CD14-positive monocyte (primary cell): ENCODE results near the gene GID8. TPM values are rescaled to one million over a fixed set of nuclear protein-coding genes. Genes with fewer than 3 reads are reported as not detected.

Experiments used
- DNase-seq, 3 donors: peaks; one replicate each; pipeline ENCODE4 v3.0.0-alpha.2; 2011 to 2022
- H2AFZ ChIP-seq: 2 replicates; pipeline ENCODE4 v1.6.0; 2012; ENCODE audit warnings: mild to moderate bottlenecking, low read depth, low read length, inconsistent platforms; ENCODE audit not compliant: insufficient read depth, poor library complexity, severe bottlenecking
- H3K27ac ChIP-seq, 2 donors: 1 replicate in 1 of 2; 2 replicates in 1 of 2; pipeline ENCODE4 v1.5.1; 2012 to 2013; ENCODE audit warnings: low read length in 2 of 2, control low read depth in 1 of 2, inconsistent platforms in 1 of 2, low read depth in 1 of 2, mild to moderate bottlenecking in 1 of 2
- H3K27me3 ChIP-seq, 2 donors: one replicate each; pipeline versions ENCODE4 v1.6.0 to v1.6.1; 2011 to 2013; ENCODE audit warnings: low read length in 2 of 2; ENCODE audit not compliant: control insufficient read depth in 2 of 2, insufficient read depth in 2 of 2
- H3K36me3 ChIP-seq, 2 donors: replicated peaks in 1 of 2; 1 replicate in 1 of 2; 2 replicates in 1 of 2; pipeline versions ENCODE4 v1.5.1 to v1.6.1; 2012 to 2013; ENCODE audit warnings: low read length in 2 of 2, control low read depth in 1 of 2, inconsistent platforms in 1 of 2, mild to moderate bottlenecking in 1 of 2; ENCODE audit not compliant: insufficient read depth in 2 of 2, control insufficient read depth in 1 of 2
- H3K4me1 ChIP-seq, 2 donors: 1 replicate in 1 of 2; 2 replicates in 1 of 2; pipeline versions ENCODE4 v1.5.1 to v1.6.1; 2012 to 2013; ENCODE audit warnings: low read length in 2 of 2, control low read depth in 1 of 2, inconsistent platforms in 1 of 2, mild to moderate bottlenecking in 1 of 2, moderate library complexity in 1 of 2; ENCODE audit not compliant: insufficient read depth in 2 of 2, control insufficient read depth in 1 of 2
- H3K4me2 ChIP-seq: replicated peaks from 2 replicates; pipeline ENCODE3; 2012; ENCODE audit warnings: low read length, moderate library complexity, mild to moderate bottlenecking; ENCODE audit not compliant: poor library complexity, severe bottlenecking; ENCODE audit errors: extremely low read depth
- H3K4me3 ChIP-seq, 3 experiments: fragments of 200-600 bp in 1 of 3; sonication (generic) in 1 of 3; replicated peaks in 1 of 3; 1 replicate in 2 of 3; 2 replicates in 1 of 3; pipeline ENCODE4 v1.5.1; 2011 to 2013; ENCODE audit warnings: low read length in 3 of 3, mild to moderate bottlenecking in 3 of 3, control low read depth in 2 of 3, low read depth in 2 of 3, inconsistent platforms in 1 of 3, moderate library complexity in 1 of 3
- H3K79me2 ChIP-seq: 2 replicates; pipeline ENCODE4 v1.6.0; 2012; ENCODE audit warnings: mild to moderate bottlenecking, control low read depth, inconsistent platforms, low read length, moderate library complexity; ENCODE audit not compliant: insufficient read depth
- H3K9ac ChIP-seq: 2 replicates; pipeline ENCODE4 v1.6.0; 2017; ENCODE audit warnings: low read length, mild to moderate bottlenecking; ENCODE audit not compliant: insufficient read depth, poor library complexity, severe bottlenecking
- H3K9me3 ChIP-seq, 2 donors: replicated peaks in 1 of 2; 1 replicate in 1 of 2; 2 replicates in 1 of 2; pipeline versions ENCODE4 v1.5.1 to v1.6.1; 2012 to 2013; ENCODE audit warnings: low read length in 2 of 2, control low read depth in 1 of 2; ENCODE audit not compliant: control insufficient read depth in 1 of 2, insufficient read depth in 1 of 2
- H4K20me1 ChIP-seq: 2 replicates; pipeline ENCODE4 v1.6.0; 2012; ENCODE audit warnings: mild to moderate bottlenecking, low read length, control low read depth, moderate library complexity; ENCODE audit not compliant: insufficient read depth
- H3K27ac Mint-ChIP-seq, 7 donors: one replicate each; pipeline ENCODE4 v1.8.0; 2020; ENCODE audit warnings: mild to moderate bottlenecking in 7 of 7, mixed read lengths in 7 of 7, moderate library complexity in 6 of 7, inconsistent platforms in 2 of 7
- H3K27me3 Mint-ChIP-seq, 3 donors: one replicate each; pipeline ENCODE4 v1.8.0; 2021 to 2022; ENCODE audit warnings: low read depth in 3 of 3, mild to moderate bottlenecking in 3 of 3, mixed read lengths in 3 of 3, moderate library complexity in 3 of 3, inconsistent platforms in 1 of 3
- H3K36me3 Mint-ChIP-seq, 2 donors: one replicate each; pipeline ENCODE4 v1.8.0; 2020; ENCODE audit warnings: mixed read lengths in 2 of 2, inconsistent platforms in 1 of 2, mild to moderate bottlenecking in 1 of 2
- H3K4me1 Mint-ChIP-seq: one replicate; pipeline ENCODE4 v1.8.0; 2020; ENCODE audit warnings: mild to moderate bottlenecking, mixed read lengths
- H3K4me3 Mint-ChIP-seq, 2 donors: one replicate each; pipeline ENCODE4 v1.8.0; 2020; ENCODE audit warnings: mild to moderate bottlenecking in 2 of 2, mixed read lengths in 2 of 2, moderate library complexity in 1 of 2
- H3K9me3 Mint-ChIP-seq, 7 donors: one replicate each; pipeline ENCODE4 v1.8.0; 2020 to 2022; ENCODE audit warnings: mixed read lengths in 7 of 7, mild to moderate bottlenecking in 6 of 7, moderate library complexity in 6 of 7, inconsistent platforms in 2 of 7
- WGBS: methylation state at CpG from one replicate; pipeline ENCODE4 v1.1.5; 2013; ENCODE audit warnings: missing lambda C conversion rate; ENCODE audit not compliant: insufficient coverage; 5-methylcytosine and 5-hydroxymethylcytosine counted together
- intact Hi-C, 2 donors: fragments of 100-400 bp; cut with micrococcal nuclease; formaldehyde crosslinking; loops; one replicate each; pipeline versions ENCODE4 v1.15.0 to v1.15.1; 2023
- polyA plus RNA-seq, 3 donors: library from polyadenylated mRNA; depleted of rRNA in 1 of 3; unstranded in 2 of 3; stranded (reverse) in 1 of 3; fragments of 300-500 nt in 2 of 3; fragments of >200 nt in 1 of 3; fragmentation: Illumina TruSeq in 2 of 3; gene quantifications; 1 replicate in 2 of 3; 2 replicates in 1 of 3; pipeline ENCODE4 v1.2.3, GENCODE V29; 2012 to 2021
- TF ChIP-seq, protein P1 (sequence below): fragments of 200-600 bp; IDR thresholded peaks from one replicate; pipeline ENCODE4 v1.8.0; 2022; ENCODE audit warnings: antibody characterized with exemption, mild to moderate bottlenecking

Gene GID8
- polyA plus RNA-seq, 3 donors: 12.4 to 19.7 (median 12.7) TPM

- H3K9ac ChIP-seq: no peak overlapping the region
- peaks cover 95 to 100% of the 10 kb centered on the region in 2 donors for H3K36me3 Mint-ChIP-seq
- H3K27me3 Mint-ChIP-seq: peaks cover 0 to 4% (median 0%) of the 10 kb centered on the region in 3 donors
- H3K27ac ChIP-seq: no peak overlapping the region
- no peak for DNase-seq
- H3K27me3 ChIP-seq: no peaks in the 10 kb centered on the region
- intact Hi-C loops: no loop called here
- WGBS: 92% methylated on average over 22 of the region's 31 CpGs
- H3K4me3 Mint-ChIP-seq: no peak overlapping the region
- no peaks in the 10 kb centered on the region for H3K9me3 Mint-ChIP-seq
- no peaks in the 10 kb centered on the region for H3K9me3 ChIP-seq
- peaks cover 97 to 100% of the 10 kb centered on the region in 2 donors for H3K36me3 ChIP-seq
- peak overlapping the region in 3 of 7 donors; percentile 10 to 34 (median 32) for H3K27ac Mint-ChIP-seq
- H3K4me1 Mint-ChIP-seq: no peaks in the 10 kb centered on the region
- no peak overlapping the region for H3K4me3 ChIP-seq
- H3K4me1 ChIP-seq: no peaks in the 10 kb centered on the region
- TF ChIP-seq, protein P1, sequence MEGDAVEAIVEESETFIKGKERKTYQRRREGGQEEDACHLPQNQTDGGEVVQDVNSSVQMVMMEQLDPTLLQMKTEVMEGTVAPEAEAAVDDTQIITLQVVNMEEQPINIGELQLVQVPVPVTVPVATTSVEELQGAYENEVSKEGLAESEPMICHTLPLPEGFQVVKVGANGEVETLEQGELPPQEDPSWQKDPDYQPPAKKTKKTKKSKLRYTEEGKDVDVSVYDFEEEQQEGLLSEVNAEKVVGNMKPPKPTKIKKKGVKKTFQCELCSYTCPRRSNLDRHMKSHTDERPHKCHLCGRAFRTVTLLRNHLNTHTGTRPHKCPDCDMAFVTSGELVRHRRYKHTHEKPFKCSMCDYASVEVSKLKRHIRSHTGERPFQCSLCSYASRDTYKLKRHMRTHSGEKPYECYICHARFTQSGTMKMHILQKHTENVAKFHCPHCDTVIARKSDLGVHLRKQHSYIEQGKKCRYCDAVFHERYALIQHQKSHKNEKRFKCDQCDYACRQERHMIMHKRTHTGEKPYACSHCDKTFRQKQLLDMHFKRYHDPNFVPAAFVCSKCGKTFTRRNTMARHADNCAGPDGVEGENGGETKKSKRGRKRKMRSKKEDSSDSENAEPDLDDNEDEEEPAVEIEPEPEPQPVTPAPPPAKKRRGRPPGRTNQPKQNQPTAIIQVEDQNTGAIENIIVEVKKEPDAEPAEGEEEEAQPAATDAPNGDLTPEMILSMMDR: no peak
- peaks cover 44% of the 10 kb centered on the region for H3K79me2 ChIP-seq
- H2AFZ ChIP-seq: no peak overlapping the region
- peaks cover 84% of the 10 kb centered on the region for H4K20me1 ChIP-seq
- H3K4me2 ChIP-seq: no peak overlapping the region
Observed at GRCh38 chr20:62906647-62907375, 31.1 kb upstream of the GID8 start.

- Histone ChIP-seq H3K36me3 (peaks cover 97 to 100% of the 10 kb centered on the region in 2 donors), H3K4me2 (no peak overlapping the region), H3K27me3 (no peaks in the 10 kb centered on the region), H3K4me1 (no peaks in the 10 kb centered on the region), H2AFZ (no peak overlapping the region), H3K9me3 (no peaks in the 10 kb centered on the region), H3K79me2 (peaks cover 52% of the 10 kb centered on the region), H3K9ac (no peak overlapping the region), H4K20me1 (peaks cover 88% of the 10 kb centered on the region), H3K27ac (no peak overlapping the region), H3K4me3 (no peak overlapping the region)
- no peaks in the 10 kb centered on the region for H3K4me1 Mint-ChIP-seq
- intact Hi-C loops: no loop called here
- TF ChIP-seq, protein P1: peak; percentile 75
- no peak for DNase-seq
- no peak overlapping the region for H3K4me3 Mint-ChIP-seq
- no peaks in the 10 kb centered on the region for H3K9me3 Mint-ChIP-seq
- peak overlapping the region in 2 of 7 donors; percentile 10 to 25 for H3K27ac Mint-ChIP-seq
- H3K36me3 Mint-ChIP-seq: peaks cover 91 to 99% of the 10 kb centered on the region in 2 donors
- peaks cover 0 to 4% (median 0%) of the 10 kb centered on the region in 3 donors for H3K27me3 Mint-ChIP-seq
- 72% methylated on average over 12 of the region's 16 CpGs for WGBS
Observed at GRCh38 chr20:62907384-62908317, 30.3 kb upstream of the GID8 start.
